OCI-M1 (cell line): ENCODE measurements around the gene FGF21.
A peak's percentile ranks its signal among the peaks of the same experiment; 100 is the strongest.
"Not testable (repeated sequence)": the region's sequence is repeated elsewhere in the genome, so short reads cannot be mapped to it uniquely, and the experiment has no call there.

Source experiments
- DNase-seq: peaks from one replicate; lab custom pipeline; 2025; lab: John Stamatoyannopoulos, UW

The FGF21 gene, protein sequence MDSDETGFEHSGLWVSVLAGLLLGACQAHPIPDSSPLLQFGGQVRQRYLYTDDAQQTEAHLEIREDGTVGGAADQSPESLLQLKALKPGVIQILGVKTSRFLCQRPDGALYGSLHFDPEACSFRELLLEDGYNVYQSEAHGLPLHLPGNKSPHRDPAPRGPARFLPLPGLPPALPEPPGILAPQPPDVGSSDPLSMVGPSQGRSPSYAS

DNA sequence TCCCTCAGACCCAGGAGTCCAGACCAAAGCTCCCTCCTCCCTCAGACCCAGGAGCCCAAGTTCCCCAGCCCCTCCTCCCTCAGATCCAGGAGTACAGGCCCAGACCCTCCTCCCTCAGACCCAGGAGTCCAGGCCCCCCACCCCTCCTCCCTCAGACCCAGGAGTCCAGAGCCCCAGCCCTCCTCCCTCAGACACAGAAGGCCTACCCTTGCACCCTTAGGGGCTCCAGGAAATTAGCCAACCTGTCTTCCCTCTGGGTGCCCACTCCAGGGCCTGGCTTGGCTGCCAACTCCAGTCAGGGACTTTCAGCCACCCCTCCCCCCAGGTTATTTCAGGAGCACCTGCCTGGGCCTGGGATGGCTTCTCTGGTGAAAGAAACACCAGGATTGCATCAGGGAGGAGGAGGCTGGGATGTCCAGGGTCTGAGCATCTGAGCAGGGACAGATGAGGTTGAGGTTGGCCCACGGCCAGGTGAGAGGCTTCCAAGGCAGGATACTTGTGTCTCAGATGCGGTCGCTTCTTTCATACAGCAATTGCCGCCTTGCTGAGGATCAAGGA lies at the start of gene FGF21:
Gene FGF21 (plus strand): TSS at position 441 of the 558 bp plus-strand sequence. CDS start 713 bp downstream, outside the sequence.
- DNase-seq, result peak; percentile 31

DNA sequence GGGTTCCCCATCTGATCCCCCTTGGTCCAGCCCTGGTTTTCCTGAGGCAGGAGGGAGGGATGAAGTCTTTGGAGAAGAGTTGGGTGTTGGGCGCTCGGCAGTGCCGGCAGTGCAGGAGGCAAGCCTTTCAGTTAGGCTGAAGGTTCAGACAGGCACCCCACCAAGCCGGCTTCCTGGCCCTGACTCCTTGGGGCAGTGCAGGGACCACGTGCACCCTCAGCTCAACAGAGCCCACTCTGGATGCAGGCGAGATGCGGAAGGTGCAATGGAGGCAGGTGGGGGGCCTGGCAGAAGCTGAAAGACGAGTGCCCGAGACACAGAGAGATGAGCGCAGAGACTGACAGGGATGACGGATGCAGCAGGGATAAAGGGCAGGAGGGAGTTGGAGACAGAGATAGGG lies 46.9 kb upstream of the FGF21 start:
- no peak for DNase-seq

DNA sequence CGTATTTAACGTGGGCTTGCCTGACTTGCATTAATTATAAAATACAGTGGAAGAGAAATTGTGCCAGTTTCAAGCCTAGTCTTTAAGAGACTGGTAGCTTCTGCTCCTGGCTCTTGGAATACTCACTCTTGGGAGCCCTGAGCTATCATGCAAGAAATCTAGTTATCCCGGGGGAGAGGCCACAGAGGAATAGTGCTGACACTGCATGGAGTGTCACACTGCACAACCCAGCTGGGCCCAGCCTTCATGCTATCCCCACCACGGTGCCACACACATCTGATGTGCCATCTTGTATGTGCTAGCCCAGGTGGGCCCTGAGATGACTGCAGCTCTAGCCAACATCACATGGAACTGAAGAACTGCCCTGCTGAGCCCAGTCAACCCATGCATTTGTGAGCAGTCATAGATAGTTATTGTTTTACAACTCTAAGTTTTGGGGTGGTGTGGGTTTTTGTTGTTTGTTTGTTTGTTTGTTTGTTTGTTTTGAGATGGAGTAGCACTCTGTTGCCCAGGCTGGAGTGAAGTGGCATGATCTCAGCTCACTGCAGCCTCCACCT lies 44.1 kb upstream of the FGF21 start:
- no peak for DNase-seq

DNA sequence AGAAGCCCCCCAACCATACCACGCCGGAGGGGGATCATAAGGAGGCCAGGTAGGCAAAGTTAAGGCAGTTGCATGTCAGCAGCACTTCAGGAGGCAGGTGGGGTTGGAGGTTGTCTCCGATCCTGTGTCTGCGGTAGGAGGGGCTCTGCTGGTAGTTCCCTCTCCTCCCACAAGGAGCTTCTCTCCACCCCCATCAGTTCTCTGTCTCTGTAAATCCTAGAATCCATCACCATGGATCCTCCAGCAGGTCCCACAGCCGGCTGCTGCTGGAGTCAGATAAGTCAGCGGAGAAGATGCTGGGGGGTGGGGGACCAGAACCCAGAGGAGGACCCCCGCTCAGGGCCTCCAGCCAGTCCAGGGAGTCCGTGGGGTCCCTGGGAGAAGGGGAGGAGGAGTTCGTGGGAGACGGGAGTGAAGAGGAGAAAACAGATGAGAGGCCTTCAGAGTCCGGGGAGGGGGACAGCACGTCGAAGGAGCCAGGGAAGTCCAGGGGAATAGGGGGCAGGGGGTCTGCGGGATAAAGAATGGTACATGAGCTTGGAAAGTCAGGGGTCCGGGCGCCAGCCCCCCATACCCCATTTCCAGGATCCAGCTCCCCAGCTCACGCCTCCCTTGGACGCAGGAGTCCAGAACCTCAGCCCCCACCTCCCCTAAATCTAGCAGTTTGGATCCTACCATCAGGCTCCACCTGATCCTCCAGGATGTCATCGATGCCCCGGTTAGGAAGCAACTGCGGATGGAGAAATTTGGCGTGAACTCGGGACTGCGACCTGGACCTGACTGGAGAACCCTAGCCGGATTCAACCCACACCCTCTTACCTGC lies 42.1 kb upstream of the FGF21 start:
- DNase-seq, result no peak

GRCh38 chr19:48713864-48714755 lies 41.2 kb upstream of the FGF21 start:
- peak; percentile 100 for DNase-seq

DNA sequence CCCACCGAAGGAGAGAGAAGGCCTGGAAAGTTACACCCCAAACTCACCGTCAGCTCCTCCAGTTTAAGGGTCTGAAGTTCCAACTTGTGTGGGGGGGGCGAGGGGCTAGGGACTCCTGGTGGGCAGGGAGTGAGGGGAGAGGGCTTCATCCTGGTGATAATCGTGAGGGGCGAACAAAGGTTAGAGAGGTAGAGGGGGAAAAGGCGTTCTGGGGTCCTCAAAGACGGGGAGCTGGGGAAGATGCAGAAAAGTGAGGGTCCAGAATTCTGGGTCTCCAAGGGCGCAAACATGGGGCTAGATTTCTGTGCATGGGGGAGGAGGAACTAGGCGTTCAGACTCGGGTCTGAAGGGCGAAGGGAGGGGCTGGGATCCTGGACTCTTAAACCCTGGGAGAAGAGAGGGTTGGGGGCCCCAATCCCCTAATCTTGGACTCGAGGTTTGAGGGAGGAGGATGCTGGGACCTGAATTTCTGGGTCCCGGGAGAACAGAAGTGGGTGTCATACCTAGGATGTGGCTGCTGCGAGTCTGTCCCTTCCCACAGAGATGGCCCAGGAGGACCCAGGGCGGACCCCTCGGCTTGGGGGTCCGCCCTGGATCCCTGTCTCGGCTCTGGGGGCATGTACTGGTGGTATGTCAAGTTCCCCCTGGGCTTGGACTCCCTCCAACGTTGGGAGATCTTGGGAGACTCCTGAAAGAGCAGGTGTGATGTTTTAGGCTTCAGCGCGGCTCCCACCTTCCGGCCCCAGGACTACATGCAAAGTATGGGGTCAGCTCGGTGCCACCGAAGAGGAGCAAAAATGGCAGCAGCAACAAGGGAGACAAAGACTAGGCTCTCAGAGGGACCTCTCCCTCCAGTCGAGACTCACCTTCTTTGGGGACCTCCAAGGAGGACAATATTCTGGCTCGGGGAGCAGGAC lies 40.3 kb upstream of the FGF21 start:
- no peak for DNase-seq

- DNase-seq, result no peak
Measured at GRCh38 chr19:48715681-48716171, 39.6 kb upstream of the FGF21 start.

DNA sequence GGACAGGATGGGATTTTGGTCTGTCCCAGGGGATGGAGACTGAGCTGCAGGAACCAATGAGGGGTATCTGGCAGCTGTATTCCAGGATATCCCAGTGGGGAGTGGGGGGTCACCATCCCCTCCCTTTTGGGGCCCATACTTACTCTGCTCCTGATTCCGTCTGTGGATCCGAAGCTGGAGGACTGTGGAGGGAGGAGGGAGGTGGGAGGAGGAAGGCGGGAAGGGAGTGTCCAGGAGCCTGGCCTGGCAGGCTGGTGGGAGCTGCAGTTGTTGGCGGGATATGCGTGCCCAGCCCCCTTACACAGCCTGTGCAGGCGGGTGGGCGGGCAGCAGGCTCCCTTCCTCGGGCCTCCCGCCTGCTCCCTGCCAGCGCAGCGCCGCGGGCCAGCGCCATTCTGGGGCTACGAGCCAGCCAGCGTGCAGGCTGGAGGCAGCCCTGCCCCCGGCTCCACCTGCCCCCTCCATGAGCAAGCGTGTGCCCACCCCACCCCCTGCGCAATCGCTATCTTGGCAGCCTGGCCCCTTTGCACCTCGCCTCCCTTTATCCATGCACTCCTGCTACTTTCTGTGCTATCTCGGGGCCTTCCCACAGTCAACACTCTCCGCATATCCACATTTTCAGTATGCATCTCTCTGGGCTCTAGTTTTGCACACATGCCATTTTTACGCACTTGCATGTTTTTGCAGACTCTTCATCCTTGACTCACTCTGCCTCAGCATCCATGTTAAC lies 38.6 kb upstream of the FGF21 start:
- DNase-seq, result no peak

- not testable (repeated sequence) for DNase-seq
Measured at GRCh38 chr19:48718106-48718505, 37.2 kb upstream of the FGF21 start.

DNA sequence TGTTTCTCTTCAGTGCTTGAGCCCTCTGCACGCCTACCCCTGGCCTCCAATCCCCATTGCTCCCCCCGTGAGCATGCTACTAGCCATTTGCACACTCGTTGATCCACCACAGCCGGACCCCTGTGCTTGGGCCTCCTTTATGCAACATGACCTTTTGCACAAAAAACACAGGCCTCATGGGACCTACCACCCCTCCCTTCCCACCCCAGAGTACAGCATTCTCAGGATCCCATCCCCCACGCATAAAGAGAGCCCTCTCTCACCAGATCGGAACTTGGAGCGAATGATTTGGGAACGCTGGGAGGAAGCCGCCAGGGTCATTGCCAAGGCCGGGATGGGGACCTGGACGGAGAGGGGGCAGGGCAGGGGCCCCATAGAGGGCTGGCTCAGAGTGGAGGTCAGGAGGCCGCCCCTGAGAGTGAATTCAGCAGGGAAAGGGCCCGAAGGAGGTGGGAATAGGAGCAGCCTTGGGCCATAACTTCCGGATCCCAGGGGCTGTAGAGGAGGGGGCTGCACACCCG lies 36.6 kb upstream of the FGF21 start:
- DNase-seq, result no peak

- no peak for DNase-seq
Measured at GRCh38 chr19:48719263-48720171, 35.8 kb upstream of the FGF21 start, which contains the start of gene MAMSTR. Gene MAMSTR, minus strand, starts transcription at chr19:48719725. Its CDS starts 694 bp downstream, at chr19:48719031.

GRCh38 chr19:48720251-48720612 lies 35.1 kb upstream of the FGF21 start:
- DNase-seq, result no peak

DNA sequence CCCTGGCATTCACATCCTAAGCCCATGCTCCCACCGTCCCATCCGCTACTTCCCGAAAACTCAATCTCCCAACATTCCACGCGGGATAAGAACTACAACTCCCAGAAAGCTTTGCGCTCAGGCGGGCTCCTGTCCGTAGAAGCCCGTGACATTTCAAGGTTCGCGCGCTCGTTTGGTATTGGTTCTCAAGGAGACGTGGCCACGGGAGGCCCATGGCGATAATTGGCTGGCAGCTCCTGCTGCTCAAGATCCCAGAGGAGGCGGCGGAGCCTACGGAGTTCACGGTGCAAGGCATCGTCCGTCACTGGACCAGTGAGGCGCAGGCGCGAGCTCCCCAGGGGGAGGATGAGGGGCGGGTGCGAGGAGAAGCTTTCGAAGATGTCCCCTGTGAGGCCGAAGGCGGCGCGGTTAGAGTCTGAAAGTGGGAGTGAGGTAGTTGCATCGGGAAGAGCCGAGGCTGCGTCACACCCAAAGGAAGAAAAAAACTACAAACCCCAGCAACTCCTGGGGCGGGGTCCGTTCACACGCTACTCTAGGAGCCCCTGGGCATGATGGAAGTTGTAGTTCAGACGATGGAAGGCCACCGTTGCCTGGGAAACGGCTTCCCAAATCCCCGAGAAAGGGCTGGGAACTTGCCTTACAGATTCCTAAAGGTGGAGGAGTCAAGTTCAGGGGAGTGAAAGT lies 34.6 kb upstream of the FGF21 start:
- DNase-seq, result peak; percentile 97

DNA sequence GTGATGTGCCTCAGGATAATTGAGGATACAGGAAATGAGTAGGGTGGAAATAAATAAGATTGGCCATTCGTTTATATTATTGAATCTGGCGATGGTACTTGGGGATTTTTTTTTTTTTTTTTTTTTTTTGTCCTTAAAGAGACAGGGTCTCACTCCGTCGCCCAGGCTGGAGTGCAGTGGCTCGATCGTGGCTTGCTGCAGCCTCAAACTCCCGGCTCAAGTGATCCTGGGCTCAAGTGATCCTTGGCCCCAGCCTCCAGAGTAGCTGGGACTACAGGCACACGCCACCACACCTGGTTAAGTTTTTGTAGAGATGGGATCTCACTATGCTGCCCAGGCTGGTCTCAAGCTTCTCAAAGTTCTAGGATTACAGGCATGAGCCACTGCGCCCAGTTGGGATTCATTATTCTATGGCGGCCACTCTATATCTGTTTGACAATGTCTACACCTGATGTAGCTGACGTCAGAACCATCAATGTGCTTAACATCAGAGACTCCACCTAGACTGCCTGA lies 33.1 kb upstream of the FGF21 start:
- DNase-seq, result no peak

GRCh38 chr19:48724796-48725753 lies 30.2 kb upstream of the FGF21 start:
- DNase-seq, result peak; percentile 81

DNA sequence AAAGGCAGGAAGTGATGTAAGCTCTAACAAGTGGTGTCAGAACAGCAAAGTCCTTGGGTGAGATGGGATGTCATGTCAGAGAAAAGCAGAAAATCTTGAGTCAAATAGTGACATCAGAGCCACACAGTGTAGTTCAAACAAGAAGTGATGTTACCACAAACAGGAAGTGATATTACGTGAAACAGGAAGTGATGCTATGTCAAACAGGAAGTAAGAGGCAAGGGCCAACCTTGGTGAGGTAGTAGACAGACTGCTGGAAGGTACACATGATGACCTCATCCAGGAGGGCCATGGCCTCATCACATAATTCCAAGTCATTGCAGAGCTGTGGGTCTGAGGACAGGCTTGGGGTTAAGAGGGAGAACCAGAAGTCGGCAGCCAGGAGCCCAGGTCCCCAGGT lies 28.8 kb upstream of the FGF21 start:
- DNase-seq, result peak; percentile 53
